ENCODE measurements around the gene LRRC7. TPM values are rescaled to one million over a fixed set of nuclear protein-coding genes. Genes with fewer than 3 reads are reported as not detected.
"Not testable (repeated sequence)": the region's sequence is repeated elsewhere in the genome, so short reads cannot be mapped to it uniquely, and the experiment has no call there.

LRRC7 gene
- total RNA-seq, 1 donor from 2014 or later = 0.06 TPM

GRCh38 chr1:70033266-70033873, 465.6 kb downstream of the LRRC7 start:
- no peak for DNase-seq (ENCODE audit: extremely low read depth, low read depth, low spot score)

GRCh38 chr1:70033936-70034335, 466.2 kb downstream of the LRRC7 start:
- no peak for DNase-seq (ENCODE audit: extremely low read depth, low read depth, low spot score)

GRCh38 chr1:70034403-70034802, 466.7 kb downstream of the LRRC7 start:
- no peak for DNase-seq (ENCODE audit: extremely low read depth, low read depth, low spot score)

DNA sequence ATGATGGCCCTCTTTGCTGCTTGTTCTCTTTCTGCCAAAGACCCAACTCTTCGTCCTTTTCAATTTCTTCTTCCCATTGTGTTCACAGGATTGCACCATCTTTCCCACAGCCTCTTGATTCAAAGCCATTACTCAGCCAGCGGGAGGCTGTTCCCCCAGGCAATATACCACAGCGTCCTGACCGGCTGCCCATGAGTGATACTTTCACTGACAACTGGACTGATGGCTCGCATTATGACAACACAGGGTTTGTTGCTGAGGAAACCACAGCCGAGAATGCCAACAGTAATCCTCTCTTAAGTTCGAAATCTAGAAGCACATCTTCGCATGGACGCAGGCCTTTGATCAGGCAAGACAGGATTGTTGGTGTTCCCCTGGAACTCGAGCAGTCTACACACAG, 470.3 kb downstream of the LRRC7 start:
- no peak for DNase-seq (ENCODE audit: extremely low read depth, low read depth, low spot score)

- DNase-seq (ENCODE audit: extremely low read depth, low read depth, low spot score) = no peak
Observed at GRCh38 chr1:70039485-70039884, 471.8 kb downstream of the LRRC7 start.

DNA sequence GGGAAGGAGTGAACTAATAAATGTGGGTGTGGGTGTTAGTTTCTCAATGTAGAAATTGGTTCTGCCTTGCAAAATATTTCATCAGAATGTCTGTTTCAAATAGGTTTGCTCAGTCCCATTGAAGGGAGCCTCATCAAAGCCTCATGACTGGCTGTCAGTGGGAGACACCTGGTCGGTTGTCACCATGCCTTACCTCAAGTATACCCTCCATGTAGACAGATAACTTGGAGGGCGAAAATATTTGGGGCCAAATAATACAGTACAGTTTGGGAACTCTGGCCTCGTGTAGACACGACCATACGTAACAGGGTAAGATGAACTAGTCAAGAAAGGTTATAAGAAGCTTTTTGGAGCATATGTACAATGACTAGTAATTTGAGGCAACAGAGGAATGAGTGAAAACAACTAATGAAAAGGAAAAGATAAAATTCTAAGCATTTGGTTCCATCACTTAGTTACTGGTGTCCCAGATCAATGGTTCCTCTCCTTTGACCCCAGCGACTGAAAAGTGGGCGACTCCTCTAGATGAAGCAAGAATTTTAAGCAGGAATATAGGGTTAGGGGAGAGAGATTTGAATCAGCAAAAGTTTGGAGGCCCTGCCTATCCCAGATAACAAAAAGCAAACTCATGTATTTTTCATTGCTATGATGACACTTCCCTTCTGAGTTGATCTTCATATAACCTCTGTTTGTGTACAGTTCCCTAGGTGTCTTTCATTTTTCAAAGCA, 473.8 kb downstream of the LRRC7 start:
- DNase-seq (ENCODE audit: extremely low read depth, low read depth, low spot score) = no peak

DNA sequence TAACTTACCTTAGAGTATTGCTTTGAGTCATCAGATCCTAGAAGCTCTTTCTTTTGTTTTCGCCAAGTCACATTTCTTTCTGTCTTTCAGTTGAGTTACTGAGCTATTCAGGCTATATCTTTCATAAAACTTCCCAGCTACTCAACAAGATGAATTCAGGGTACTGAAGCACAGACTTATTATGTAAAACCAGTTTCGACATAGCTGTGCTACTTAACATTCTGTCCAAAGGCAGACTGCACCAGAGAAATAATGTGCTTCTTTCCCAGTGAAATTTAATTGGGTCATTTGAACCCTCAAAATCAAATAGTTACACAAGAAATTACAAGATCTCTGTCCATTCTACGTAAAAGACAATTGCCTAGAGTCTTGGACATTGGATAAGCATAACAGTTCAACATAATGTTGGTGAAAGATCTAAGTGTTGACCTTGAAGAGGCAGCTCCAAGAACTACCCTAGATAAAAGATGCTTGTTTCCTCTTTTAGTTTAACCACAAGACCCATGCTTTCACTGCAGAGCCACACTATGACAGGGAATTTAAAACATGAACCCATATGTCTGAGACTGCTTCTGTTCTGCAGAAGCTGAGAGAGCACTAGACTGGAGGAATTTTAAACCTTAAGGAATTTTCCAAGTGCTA, 474.5 kb downstream of the LRRC7 start:
- DNase-seq (ENCODE audit: extremely low read depth, low read depth, low spot score) = no peak

DNA sequence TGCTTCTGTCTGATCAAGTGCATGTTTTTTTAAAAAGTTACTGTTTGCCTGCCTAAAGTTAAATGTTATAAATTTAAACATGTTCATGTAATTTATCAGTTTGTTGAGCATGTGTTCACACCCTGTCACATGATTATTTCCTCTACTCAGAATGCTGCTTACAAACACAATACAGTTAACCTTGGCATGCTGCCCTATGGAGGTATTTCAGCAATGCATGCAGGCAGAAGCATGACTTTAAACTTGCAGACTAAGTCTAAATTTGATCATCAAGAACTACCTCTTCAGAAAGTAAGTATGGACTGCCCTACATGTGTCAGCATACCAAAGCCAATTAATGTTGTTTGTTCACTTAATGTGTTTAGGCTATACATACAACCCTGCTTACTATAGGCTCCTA, 476.1 kb downstream of the LRRC7 start:
- peak; percentile 51 for DNase-seq (ENCODE audit: extremely low read depth, low read depth, low spot score)

- DNase-seq (ENCODE audit: extremely low read depth, low read depth, low spot score) = peak; percentile 55
Observed at GRCh38 chr1:70044832-70045231, 477.1 kb downstream of the LRRC7 start.

DNA sequence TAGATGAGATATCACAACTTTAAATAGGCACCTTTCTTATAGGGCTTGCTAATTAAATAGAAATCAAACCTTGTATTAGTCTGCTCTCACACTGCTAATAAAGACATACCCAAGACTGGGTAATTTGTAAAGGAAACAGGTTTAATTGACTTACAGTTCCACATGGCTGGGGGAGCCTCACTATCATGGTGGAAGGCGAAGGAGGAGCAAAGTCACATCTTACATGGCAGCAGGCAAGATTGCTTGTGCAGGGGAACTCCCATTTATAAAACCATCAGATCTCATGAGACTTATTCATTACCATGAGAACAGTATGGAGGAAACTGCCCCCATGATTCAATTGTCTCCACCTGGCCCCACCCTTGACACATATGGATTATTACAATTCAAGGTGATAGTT, 477.9 kb downstream of the LRRC7 start:
- DNase-seq (ENCODE audit: extremely low read depth, low read depth, low spot score) = not testable (repeated sequence)

DNA sequence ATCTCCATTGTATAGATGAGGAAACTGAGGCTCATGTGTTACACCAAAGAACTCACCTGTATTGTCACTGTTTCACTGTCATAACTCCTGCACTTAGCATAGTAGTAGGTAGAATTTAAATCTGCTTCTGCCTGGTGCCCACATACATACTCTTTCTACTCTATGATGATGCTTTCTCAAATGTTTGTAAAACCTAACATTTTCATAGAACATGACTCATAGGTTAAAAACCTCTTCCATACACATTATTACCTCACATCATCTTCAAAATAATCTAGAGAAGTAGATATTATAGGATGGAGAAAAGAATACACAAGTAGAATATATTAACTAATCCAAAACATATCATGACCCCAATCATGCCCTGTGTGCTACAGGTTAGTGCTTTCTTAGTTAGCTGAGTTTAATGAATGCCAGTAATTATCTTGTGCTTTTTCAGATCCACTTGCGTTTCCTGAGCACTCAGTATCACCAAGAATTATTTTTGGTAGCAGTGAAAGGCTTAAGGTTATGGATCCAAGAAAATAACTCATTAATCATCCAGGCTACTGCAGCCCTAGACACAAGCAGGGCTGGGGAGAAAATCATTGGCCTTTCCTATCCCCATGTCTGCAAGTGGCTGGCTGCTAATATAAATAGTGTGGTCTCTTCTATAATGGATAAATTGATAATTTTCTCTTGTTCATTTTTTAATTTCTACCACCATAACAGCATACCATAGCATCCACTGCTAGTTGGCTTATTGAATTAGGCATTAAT, 480.8 kb downstream of the LRRC7 start:
- DNase-seq (ENCODE audit: extremely low read depth, low read depth, low spot score) = no peak

DNA sequence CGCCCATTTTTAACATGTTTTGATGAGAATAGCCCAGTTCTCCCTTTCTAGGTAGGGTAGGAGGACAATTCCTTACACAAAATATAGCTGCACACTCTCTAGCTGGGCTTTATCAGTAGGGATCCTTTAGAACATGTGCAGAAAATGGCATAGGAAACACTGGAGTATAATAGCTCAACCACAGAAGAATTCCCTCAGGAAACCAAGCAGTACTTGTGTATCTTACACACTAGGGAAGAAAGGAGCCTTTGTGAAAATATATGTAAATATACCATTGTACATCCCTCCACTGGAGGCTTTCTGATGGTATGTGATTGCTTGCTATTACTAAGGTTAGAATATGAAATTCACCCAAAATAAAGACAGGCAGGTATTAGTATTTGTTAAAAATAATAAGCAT, 484.2 kb downstream of the LRRC7 start:
- DNase-seq (ENCODE audit: extremely low read depth, low read depth, low spot score) = no peak

DNA sequence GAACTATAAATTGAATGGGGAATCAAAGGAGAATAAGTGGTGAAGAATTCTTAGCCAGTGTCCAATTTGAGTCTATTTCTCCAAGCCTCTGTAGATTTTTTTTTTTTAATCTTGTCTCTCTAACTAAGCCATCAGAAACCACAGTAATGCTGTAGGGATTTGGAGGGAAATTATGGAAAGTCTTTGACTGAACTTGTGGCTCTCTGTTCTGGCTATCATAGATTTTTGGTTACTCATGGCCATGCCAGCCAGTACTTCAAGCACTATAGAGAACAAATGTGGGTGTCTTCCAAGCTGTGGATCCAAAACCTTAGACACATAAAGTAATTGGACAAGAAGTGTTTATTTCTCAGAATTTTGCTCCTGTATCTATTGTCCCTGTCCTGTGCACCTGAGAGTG, 489.8 kb downstream of the LRRC7 start:
- DNase-seq (ENCODE audit: extremely low read depth, low read depth, low spot score) = no peak

GRCh38 chr1:70061231-70061630, 493.5 kb downstream of the LRRC7 start:
- no peak for DNase-seq (ENCODE audit: extremely low read depth, low read depth, low spot score)

GRCh38 chr1:70063861-70064260, 496.1 kb downstream of the LRRC7 start:
- no peak for DNase-seq (ENCODE audit: extremely low read depth, low read depth, low spot score)

GRCh38 chr1:70066711-70067110, 499.0 kb downstream of the LRRC7 start:
- no peak for DNase-seq (ENCODE audit: extremely low read depth, low read depth, low spot score)

DNA sequence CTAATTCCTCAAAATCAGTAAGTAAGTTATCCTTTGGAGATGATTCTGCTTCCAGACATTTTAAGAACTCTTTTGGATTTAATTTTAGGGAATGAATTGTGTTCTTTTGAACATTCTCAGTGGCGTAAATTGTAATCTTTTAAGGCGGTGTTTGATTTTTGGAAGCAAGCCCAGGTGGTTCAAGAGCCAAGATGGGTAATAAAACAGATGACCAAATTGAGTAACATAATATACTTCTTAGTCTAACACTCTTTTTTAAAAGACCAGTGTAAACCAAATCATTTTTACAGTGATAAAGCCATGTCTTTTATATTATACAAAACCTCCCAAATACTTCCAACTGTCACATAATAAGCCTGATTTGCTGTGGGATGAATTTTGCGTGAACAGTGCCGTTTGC, 503.9 kb downstream of the LRRC7 start:
- no peak for DNase-seq (ENCODE audit: extremely low read depth, low read depth, low spot score)

DNA sequence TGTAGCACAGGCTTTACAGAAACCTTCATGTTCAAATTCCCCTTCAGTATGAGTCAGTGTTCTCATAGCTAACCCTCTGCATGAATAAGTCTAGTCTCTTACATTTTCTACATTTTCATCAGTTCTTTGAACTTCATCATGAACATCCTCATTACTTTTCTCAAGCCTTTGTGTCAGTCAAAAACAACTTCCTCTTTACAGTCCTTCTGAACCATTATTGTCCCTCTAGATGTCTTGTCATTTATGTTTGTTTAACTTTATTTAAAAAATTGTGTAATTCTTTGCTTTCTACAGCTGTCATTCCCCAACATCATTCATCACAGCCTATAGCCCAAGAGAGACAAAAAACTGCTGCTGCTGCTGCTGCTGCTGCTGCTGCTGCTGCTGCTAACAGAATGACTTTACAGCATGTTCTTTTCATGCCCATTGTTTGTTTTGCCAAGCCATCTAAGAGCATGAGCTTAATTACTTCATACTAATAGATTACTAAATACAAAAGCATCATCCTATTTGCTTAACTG, 504.6 kb downstream of the LRRC7 start:
- no peak for DNase-seq (ENCODE audit: extremely low read depth, low read depth, low spot score)

DNA sequence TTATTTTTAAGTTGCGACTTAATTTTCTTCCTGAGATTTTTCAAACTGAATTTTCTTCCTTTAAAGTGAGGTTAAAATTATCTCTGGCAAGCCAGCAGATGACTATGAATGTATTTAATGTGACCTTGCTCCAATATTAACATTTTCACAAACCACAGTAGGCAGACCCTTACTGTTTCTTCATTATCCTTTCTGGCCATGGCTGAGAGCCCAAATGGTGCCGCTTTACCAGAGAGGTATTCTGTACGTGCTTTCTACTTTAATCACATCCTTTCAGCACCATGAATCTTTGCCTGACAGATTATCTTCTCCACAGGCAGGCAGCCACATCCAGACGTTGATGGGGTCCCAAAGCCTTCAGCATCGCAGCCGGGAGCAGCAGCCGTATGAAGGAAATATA, 508.0 kb downstream of the LRRC7 start:
- DNase-seq (ENCODE audit: extremely low read depth, low read depth, low spot score) = no peak

DNA sequence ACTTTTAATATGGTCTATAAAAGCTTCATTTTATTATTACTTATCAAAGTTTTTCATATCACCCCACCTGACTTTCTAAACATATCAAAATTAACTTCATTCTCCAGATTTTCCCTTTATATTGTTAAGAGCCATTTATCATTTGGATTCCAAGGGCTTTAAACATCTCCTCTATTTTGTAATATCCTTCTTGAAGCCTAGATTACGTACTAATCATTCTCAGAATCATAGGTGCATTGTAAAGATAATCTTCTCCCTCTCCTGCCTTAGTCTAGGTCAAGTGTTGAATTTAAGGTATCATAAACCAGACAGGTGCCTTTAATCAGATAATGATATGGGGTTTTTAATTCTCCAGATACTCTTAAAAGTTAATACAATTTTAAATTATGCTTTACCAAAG, 509.3 kb downstream of the LRRC7 start:
- no peak for DNase-seq (ENCODE audit: extremely low read depth, low read depth, low spot score)

DNA sequence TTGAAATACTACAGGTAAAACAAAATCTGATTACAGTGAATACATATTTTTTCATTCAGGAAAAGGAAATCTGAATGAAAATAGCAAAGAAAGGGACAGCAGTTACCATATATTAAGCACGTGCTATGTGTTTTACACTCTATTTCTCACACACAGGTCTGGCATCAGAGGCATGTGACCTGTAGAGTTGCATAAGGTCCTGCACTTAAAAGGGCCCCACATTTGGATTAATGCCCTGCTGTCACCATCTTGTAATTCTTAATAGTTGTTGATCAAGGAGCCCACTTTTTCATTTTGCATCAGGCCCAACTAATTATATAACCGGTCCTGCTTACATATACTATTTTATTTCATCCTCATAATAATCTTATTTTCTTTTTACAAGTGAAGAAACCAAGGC, 511.8 kb downstream of the LRRC7 start:
- DNase-seq (ENCODE audit: extremely low read depth, low read depth, low spot score) = no peak

Data from glomerular endothelial cell (primary cell).